NCI-H2227 (cell line): ENCODE results near the gene GPR183.
"Not testable (repeated sequence)": the region's sequence is repeated elsewhere in the genome, so short reads cannot be mapped to it uniquely, and the experiment has no call there.

Experiments
- DNase-seq: peaks from one replicate; lab custom pipeline; 2025; ENCODE audit not compliant: unreplicated experiment; lab: John Stamatoyannopoulos, UW

The GPR183 gene

GRCh38 chr13:99250982-99251825 lies 56.0 kb downstream of the GPR183 start:
- no peak for DNase-seq

GRCh38 chr13:99249606-99250005 lies 57.6 kb downstream of the GPR183 start:
- not testable (repeated sequence) for DNase-seq

GRCh38 chr13:99249178-99249577 lies 58.0 kb downstream of the GPR183 start:
- DNase-seq = not testable (repeated sequence)

GRCh38 chr13:99246100-99246499 lies 61.1 kb downstream of the GPR183 start:
- no peak for DNase-seq
